H1 (cell line): ENCODE data around the gene VSNL1. TPM values are rescaled to one million over a fixed set of nuclear protein-coding genes. Genes with fewer than 3 reads are reported as not detected.

Experiments used
- CHD7 ChIP-seq: fragments of 300-600 bp; sonication (generic); IDR thresholded peaks from 2 replicates; pipeline ENCODE4 v1.7.1; 2012; ENCODE audit warnings: low read length, moderate library complexity, mild to moderate bottlenecking, inconsistent platforms; ENCODE audit not compliant: insufficient replicate concordance
- JUND ChIP-seq: IDR thresholded peaks from 2 replicates; pipeline ENCODE4 v1.6.1; 2011; ENCODE audit warnings: mild to moderate bottlenecking, improper control_type of control experiment, low read length
- RFX5 ChIP-seq: IDR thresholded peaks from 2 replicates; pipeline ENCODE4 v1.6.1; 2011; ENCODE audit warnings: low read depth, low read length, improper control_type of control experiment, borderline replicate concordance
- polyA plus RNA-seq, 7 experiments: library from polyadenylated mRNA; depleted of rRNA in 3 of 7; stranded (reverse) in 5 of 7; unstranded in 2 of 7; fragments of >200 nt in 5 of 7; fragments of 200-250 nt in 2 of 7; gene quantifications; 1 replicate in 5 of 7; 2 replicates in 1 of 7; 4 replicates in 1 of 7; pipeline versions ENCODE4 v1.2.1 to v1.2.3, GENCODE V29; 2011 to 2013; ENCODE audit warnings: missing spikeins in 2 of 7, mixed read lengths in 2 of 7
- total RNA-seq: library from RNA; stranded (reverse); fragmentation: NEBNext Ultra II Directional; extraction: Animal tissue kit (Norgen Biotek cat#: 25700); gene quantifications from 2 replicates; pipeline ENCODE4 v1.2.1, GENCODE V29; 2021

Gene VSNL1
- total and polyA plus RNA-seq, 2 of the 8 experiments (the other 6 are each of a cell fraction or from before 2014, with no cell fraction given), result 49.4 to 108 TPM

- TF ChIP-seq CHD7 (no peak), JUND (no peak), RFX5 (no peak)
Measured at GRCh38 chr2:17646838-17647701, 106.6 kb downstream of the VSNL1 start (continued).
